Measurements from ENCODE around the gene PPP1R14D.

The PPP1R14D gene

DNA sequence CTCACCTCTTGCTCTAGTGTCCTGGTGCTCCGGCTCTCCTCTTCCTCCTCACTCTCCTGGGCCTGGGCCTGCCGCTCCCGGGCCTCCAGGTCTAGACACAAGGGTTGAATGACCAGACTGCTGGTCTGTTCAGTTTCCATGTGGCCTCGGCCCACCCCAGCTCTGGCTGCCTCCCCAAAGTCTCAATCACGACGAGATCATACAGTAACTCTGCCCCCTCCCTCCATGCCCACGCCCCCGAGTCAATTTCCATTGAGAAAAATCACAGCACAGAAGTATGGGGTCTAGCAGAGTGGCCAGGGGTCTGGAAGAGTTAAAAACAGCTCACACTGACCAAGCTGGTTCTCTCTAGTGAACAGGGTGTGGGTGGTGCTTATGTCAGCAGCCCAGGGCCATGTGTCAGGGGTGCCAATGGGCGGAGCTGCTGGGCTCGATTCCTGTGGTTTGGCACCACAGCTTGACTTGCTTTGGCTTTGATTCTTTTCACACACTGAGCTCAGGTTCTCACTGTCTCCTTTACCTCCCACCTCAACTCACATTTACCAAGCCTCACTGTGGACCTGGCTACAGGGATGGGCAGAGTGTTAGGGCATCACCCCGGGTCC is 51.9 kb downstream of the PPP1R14D start:
- DNase-seq, result no peak

- DNase-seq, result no peak
Measured at GRCh38 chr15:40775740-40776536, 52.6 kb downstream of the PPP1R14D start.

DNA sequence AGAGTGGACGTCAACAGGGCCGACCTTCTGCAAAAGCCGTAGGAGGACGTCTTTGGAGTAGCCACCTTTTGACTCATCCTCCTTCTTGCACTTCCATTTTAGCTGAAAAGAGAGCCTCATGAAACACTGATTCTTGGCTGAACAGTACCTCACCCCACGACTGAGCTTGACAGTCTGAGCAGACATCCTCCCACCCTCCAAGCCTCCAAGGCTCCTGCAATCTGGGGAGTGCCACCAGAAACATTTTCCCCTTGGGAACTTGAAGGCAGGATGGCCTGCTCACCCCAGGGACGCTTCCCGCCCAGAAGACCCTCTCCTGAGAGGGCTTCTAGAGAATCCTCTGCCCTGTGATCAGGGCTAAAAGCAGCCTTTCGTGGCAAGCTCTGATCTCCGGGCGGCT is 53.5 kb downstream of the PPP1R14D start:
- DNase-seq, result no peak

GRCh38 chr15:40773902-40774301 is 54.6 kb downstream of the PPP1R14D start:
- no peak for DNase-seq

DNA sequence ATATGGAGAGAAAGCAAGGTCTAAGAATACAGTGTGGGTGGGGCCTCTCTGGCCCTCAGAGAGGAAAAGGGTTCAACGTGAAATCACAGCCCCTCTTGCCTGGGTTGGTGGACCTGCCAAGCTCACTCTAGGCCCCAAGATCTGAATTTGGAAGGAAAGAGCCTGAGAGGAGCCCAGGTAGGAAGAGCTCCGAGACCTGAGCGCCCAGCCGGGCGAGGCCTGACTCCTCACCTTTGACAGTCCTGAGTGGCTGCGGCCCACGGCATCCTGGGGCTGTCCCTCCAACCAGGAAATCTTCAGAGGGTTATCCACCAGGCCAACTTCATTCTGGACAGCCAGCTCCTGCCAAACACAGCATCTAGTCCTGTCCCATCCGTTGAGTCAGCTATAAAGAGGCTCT is 55.0 kb downstream of the PPP1R14D start:
- no peak for DNase-seq

DNA sequence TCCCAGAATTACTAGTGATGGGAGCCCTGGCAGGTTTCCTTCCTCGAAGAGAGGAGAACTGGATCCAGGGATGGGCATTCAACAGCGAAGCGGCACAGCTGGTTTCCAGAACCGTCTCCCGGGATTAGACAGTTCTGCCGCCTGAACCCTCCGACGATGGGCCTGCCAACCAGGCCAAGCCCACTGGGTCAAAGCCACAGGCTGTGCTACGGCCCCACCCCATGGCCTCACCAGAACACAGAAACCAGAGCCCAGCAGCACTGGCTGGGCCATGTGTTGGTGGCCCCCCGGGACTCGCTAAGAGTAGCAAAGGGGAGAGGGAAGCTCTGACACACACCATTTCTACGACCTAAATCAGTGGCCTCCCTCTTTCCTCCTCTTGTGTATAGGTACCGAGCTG is 56.5 kb downstream of the PPP1R14D start:
- DNase-seq, result no peak

- DNase-seq, result no peak
Measured at GRCh38 chr15:40771242-40771641, 57.3 kb downstream of the PPP1R14D start.

GRCh38 chr15:40770147-40770721 is 58.3 kb downstream of the PPP1R14D start:
- no peak for DNase-seq

- DNase-seq, result peak; percentile 13
Measured at GRCh38 chr15:40769274-40770146, 59.0 kb downstream of the PPP1R14D start, which contains the start of gene C15orf62. C15orf62 (plus strand) TSS chr15:40769980; CDS start chr15:40770496, 516 bp downstream.

DNA sequence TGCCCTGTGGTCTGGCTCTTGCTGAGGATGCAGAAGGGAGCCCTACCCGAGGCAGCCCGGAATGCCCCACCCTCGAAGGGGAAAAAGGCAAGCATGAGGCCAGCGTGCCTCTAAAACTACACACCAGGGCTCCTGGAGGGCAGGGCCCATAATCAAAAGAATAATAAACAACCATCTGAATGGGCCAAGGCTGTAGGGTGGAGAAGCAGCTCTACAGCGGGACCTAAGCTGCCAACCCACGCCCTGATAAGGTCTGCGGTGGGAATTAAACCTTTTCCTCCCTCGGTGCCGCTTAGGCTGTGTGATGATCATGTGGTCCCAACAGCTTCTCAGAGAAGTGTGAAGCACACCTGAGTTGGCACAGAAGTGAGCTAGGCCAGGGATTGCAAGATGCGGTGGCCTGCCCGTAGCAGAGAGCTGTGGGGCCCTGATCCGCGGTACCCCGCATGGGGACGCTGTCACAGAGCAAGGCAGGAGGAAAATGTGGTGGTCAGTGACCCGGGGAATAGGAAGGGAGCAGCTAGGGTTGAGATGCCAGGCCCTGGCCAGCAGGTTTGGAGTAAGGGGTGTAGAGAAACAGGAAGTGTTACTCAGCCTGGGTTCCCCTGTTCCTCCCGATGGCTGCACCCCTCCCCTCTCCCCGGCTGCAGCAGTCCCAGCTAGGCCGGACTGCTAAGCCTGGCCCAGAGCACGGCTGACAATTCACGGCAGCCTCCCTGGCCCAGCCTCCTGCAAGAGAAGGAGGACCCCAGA is 59.8 kb downstream of the PPP1R14D start:
- DNase-seq, result no peak

DNA sequence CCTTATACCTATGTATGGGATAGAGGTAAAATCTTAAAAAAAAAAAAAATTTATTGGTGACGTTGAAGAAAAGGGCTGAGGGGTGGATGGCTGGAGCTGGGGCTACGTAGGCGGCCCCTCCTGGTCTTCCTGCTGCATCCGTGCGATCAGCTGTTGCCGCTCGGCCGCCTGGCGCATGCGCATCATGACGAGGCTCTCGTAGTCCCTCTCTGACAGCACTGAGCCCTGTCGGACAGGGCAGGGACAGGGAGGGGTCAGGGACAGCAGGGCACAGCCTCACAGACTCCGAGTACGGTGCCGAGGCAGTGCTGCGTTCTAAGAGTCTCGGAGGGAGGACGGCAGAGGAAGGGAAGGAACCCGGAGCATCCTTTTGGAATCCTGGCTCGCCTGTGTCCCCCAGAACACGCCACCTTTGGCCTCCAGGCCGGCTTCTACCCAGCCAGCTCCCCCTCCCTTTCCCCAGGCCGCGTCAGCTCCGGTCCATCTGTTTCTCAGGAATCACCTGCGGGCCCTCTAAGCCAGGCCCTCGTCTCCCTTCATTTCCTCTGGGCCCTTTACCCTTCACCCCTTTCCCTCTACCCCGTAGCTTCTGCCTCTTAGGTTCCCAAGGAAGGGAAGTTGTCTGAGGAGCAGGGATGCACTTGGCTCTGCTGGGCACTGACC is 60.5 kb downstream of the PPP1R14D start:
- no peak for DNase-seq

- DNase-seq, result peak; percentile 19
Measured at GRCh38 chr15:40766906-40767837, 61.3 kb downstream of the PPP1R14D start.

GRCh38 chr15:40766194-40766815 is 62.2 kb downstream of the PPP1R14D start:
- peak; percentile 28 for DNase-seq
